ENCODE results near the gene HIGD2B. TPM values are rescaled to one million over a fixed set of nuclear protein-coding genes. Genes with fewer than 3 reads are reported as not detected.
"Not testable (repeated sequence)": the region's sequence is repeated elsewhere in the genome, so short reads cannot be mapped to it uniquely, and the experiment has no call there.

HIGD2B gene
- total and polyA plus RNA-seq, 11 donors = 0.23 TPM; not detected in 10

DNA sequence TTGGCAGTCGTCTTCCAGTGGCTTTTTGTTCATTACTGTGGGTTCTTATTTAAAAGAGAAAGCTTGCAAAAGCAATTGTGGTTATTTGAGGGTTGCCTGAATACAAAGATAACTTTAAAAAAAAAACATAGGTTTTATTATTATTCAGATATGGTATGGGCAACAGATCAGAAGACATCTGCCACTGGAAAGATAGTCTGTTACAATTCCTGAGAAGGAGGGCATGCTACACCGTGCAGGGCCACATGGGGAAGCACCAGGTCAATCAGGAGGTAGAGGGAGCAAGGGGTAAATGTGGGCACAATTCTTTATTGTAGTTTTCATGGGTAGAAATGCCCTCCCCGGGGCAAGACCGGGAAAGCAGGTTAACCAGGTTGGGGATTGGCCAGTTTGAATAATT lies 46.5 kb upstream of the HIGD2B start:
- ATAC-seq = no peak
- WGBS, 4 donors = 89 to 91% (median 90%) methylated on average over 4 of the region's 4 CpGs
- H3K36me3 ChIP-seq = peaks cover 0 to 80% (median 50%) of the 10 kb centered on the region in 9 donors
- TF ChIP-seq, protein P1, sequence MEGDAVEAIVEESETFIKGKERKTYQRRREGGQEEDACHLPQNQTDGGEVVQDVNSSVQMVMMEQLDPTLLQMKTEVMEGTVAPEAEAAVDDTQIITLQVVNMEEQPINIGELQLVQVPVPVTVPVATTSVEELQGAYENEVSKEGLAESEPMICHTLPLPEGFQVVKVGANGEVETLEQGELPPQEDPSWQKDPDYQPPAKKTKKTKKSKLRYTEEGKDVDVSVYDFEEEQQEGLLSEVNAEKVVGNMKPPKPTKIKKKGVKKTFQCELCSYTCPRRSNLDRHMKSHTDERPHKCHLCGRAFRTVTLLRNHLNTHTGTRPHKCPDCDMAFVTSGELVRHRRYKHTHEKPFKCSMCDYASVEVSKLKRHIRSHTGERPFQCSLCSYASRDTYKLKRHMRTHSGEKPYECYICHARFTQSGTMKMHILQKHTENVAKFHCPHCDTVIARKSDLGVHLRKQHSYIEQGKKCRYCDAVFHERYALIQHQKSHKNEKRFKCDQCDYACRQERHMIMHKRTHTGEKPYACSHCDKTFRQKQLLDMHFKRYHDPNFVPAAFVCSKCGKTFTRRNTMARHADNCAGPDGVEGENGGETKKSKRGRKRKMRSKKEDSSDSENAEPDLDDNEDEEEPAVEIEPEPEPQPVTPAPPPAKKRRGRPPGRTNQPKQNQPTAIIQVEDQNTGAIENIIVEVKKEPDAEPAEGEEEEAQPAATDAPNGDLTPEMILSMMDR (IDR thresholded peaks at IDR 0.05) = no peak
- TF ChIP-seq POLR2A (IDR thresholded peaks at IDR 0.05) = no peak
- H3K4me3 ChIP-seq = no peak overlapping the region
- H3K4me1 ChIP-seq = no peaks in the 10 kb centered on the region
- no peaks in the 10 kb centered on the region for H3K27me3 ChIP-seq
- no peak overlapping the region for H3K27ac ChIP-seq
- no peak for DNase-seq
- H3K9me3 ChIP-seq = no peaks in the 10 kb centered on the region
- intact Hi-C loops (cut with DNase I) = no loop called here

DNA sequence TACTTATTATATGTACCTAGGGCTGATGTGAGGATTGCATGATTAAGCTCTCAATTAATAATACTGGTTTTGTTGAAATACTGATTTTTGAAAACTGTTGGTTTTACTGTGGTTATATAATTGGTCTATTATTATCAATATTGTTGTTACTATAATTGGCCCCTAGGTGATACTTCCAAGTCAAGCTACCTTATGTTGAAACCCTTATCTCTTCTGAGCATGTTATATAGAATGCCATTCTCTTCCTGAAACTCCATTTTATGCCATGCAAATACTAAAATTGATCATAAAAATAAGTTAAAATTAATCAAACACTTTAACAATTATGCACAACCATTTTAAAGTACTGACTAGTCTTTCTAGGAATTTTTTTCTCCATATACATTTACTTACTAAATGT lies 46.1 kb upstream of the HIGD2B start:
- DNase-seq = no peak
- Histone ChIP-seq H3K36me3 (peaks cover 0 to 79% (median 46%) of the 10 kb centered on the region in 9 donors), H3K27me3 (no peaks in the 10 kb centered on the region), H3K4me1 (no peaks in the 10 kb centered on the region), H3K9me3 (no peaks in the 10 kb centered on the region), H3K27ac (no peak overlapping the region), H3K4me3 (no peak overlapping the region)
- no peak for TF ChIP-seq POLR2A (IDR thresholded peaks at IDR 0.05)
- TF ChIP-seq, protein P1 (IDR thresholded peaks at IDR 0.05) = peak in 1 of 12 donors; percentile 13
- ATAC-seq = no peak
- intact Hi-C loops (cut with DNase I) = no loop called here

DNA sequence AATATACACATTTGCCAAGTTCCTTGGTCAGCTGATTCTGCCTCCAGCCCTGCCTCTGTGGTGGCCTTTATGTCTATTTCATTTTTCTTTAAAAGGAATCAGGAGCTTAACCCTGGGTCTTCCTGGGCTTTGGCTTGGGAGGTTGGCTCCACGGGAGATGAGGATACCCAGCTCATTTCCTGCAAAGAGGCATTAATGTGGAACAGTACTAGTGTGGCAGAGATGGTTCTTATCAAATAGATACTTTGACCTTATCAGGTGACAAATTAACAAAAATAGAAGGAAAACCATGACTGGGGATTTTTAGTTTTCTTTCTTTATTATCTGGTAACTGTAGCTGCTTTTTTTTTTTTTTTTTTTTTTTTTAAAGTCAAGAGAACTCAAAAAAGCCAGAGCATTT lies 42.8 kb upstream of the HIGD2B start:
- H3K36me3 ChIP-seq = peaks cover 0 to 70% (median 25%) of the 10 kb centered on the region in 9 donors
- H3K27me3 ChIP-seq = no peaks in the 10 kb centered on the region
- no peak overlapping the region for H3K4me3 ChIP-seq
- no peak for TF ChIP-seq POLR2A (IDR thresholded peaks at IDR 0.05)
- TF ChIP-seq, protein P1 (IDR thresholded peaks at IDR 0.05) = no peak
- intact Hi-C loops (cut with DNase I) = loop anchor here in 2 of 10 donors (10.0 kb wide), 2 partner anchors 356 to 546 kb away; no protein-coding TSS in a partner anchor
- no peak for DNase-seq
- H3K4me1 ChIP-seq = no peaks in the 10 kb centered on the region
- ATAC-seq = no peak
- no peaks in the 10 kb centered on the region for H3K9me3 ChIP-seq
- H3K27ac ChIP-seq = no peak overlapping the region
- WGBS, 4 donors = 90 to 96% (median 94%) methylated on average over 1 of the region's 1 CpG

DNA sequence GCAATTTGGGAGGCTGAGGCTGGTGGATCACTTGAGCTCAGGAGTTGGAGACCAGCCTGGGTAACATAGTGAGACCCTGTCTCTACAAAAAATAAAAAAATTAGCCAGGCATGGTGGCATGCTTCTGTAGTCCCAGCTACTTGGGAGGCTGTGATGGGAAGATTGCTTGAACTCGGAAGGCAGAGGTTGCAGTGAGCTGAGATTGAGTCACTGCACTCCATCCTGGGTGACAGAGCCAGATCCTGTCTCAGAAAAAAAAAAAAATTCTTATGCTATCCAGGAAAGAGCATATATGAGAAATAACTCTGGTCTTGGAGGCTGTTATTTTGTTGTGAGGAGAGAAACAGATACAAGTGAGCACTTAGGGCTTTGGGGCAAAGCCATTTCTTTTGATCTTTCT lies 42.3 kb upstream of the HIGD2B start:
- not testable (repeated sequence) for DNase-seq, H3K4me3 ChIP-seq

DNA sequence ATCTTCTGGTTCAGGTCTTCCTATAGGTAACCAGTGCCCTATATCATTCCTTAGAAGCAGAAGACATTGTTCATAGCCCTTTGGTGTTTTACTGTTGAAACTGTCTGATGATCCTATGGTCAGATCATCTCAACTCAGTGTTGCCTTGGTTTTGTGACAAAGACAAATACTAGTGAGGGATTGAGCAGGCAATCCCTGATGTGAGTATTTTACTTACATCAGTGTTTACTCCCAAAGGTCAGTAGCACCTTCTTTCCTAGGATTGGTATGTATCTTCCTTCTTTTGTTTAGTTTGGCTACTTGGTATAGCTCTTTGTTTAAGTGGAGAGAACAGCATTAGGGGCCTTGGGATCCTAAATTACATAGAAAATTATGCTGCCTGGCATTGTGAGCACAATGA lies 41.2 kb upstream of the HIGD2B start:
- no peak overlapping the region for H3K27ac ChIP-seq
- no peaks in the 10 kb centered on the region for H3K27me3 ChIP-seq
- H3K4me1 ChIP-seq = no peaks in the 10 kb centered on the region
- ATAC-seq (no peak), DNase-seq (no peak)
- peaks cover 0 to 70% (median 25%) of the 10 kb centered on the region in 9 donors for H3K36me3 ChIP-seq
- H3K9me3 ChIP-seq = no peaks in the 10 kb centered on the region
- no peak overlapping the region for H3K4me3 ChIP-seq
- intact Hi-C loops (cut with DNase I) = loop anchor here in 2 of 10 donors (10.0 kb wide), 2 partner anchors 358 to 548 kb away; no protein-coding TSS in a partner anchor
- no peak for TF ChIP-seq POLR2A (IDR thresholded peaks at IDR 0.05)
- TF ChIP-seq, protein P1 (IDR thresholded peaks at IDR 0.05) = no peak

More for the DNA sequence above, 42.3 kb upstream of the HIGD2B start:
- 90 to 97% (median 96%) methylated on average over 1 of the region's 1 CpG for WGBS, 4 donors
- intact Hi-C loops (cut with DNase I) = loop anchor here in 2 of 10 donors (10.0 kb wide), 2 partner anchors 357 to 547 kb away; no protein-coding TSS in a partner anchor
- H3K27ac ChIP-seq, H3K9me3 ChIP-seq, H3K4me1 ChIP-seq, ATAC-seq, H3K27me3 ChIP-seq: not testable (repeated sequence)
- H3K36me3 ChIP-seq = peaks cover 0 to 71% (median 27%) of the 10 kb centered on the region in 9 donors

DNA sequence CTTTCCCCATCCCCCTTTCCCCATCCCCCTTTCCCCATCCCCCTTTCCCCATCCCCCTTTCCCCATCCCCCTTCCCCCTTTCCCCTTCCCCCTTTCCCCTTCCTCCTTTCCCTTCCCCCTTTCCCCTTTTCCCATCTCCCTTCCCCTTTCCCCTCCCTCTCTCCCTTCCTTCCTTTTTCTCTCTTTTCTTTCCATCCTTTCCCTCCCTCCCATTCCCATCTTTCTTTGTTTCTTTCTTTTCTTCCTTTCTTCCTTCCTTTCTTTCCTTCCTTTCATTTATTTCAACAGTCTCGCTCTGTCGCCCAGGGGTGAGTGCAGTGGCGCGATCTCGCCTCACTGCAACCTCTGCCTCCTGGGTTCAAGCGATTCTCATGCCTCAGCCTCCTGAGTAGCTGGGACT lies 39.9 kb upstream of the HIGD2B start:
- H3K27me3 ChIP-seq, H3K27ac ChIP-seq, H3K9me3 ChIP-seq, H3K4me3 ChIP-seq, H3K4me1 ChIP-seq, ATAC-seq, DNase-seq: not testable (repeated sequence)
- WGBS, 4 donors = 96 to 99% (median 97%) methylated on average over 6 of the region's 6 CpGs
- peaks cover 0 to 57% (median 15%) of the 10 kb centered on the region in 9 donors for H3K36me3 ChIP-seq
- intact Hi-C loops (cut with DNase I) = loop anchor here in 2 of 10 donors (10.0 kb wide), 2 partner anchors 359 to 549 kb away; no protein-coding TSS in a partner anchor
